ENCODE data around the gene BCORL1.

Gene BCORL1

GRCh38 chrX:130002541-130002940, 20.1 kb downstream of the BCORL1 start:
- H3K4me2 ChIP-seq (ENCODE audit: low read length), result no peak overlapping the region
- no peaks in the 10 kb centered on the region for H3K4me1 ChIP-seq (ENCODE audit: low read length)
- peaks cover 5% of the 10 kb centered on the region for H3K36me3 ChIP-seq (replicated peaks; ENCODE audit: low read depth, low read length)
- H3K27ac ChIP-seq (ENCODE audit: low read length), result no peak overlapping the region
- TF ChIP-seq CTCF (IDR thresholded peaks at IDR 0.05; ENCODE audit: low read depth, low read length) (no peak), EZH2phosphoT487 (IDR thresholded peaks at IDR 0.05; ENCODE audit: low read depth) (no peak)
- no peaks in the 10 kb centered on the region for H3K27me3 ChIP-seq (ENCODE audit: low read depth, low read length)
- H3K9me3 ChIP-seq (ENCODE audit: insufficient read depth, low read length), result no peaks in the 10 kb centered on the region
- no peak overlapping the region for H3K4me3 ChIP-seq (ENCODE audit: low read length)
- H2AFZ ChIP-seq (ENCODE audit: low read depth, low read length), result no peak overlapping the region
- H3K79me2 ChIP-seq (ENCODE audit: low read length), result 0 out of 2 replicates have a peak, but pooled peaks cover 3% of the 10 kb centered on the region
- no peaks in the 10 kb centered on the region for H4K20me1 ChIP-seq (ENCODE audit: insufficient read depth, low read length)
- no peak overlapping the region for H3K9ac ChIP-seq (ENCODE audit: low read length)

- H3K36me3 ChIP-seq (replicated peaks; ENCODE audit: low read depth, low read length), result peaks cover 9% of the 10 kb centered on the region
- no peak overlapping the region for H3K4me2 ChIP-seq (ENCODE audit: low read length)
- H2AFZ ChIP-seq (ENCODE audit: low read depth, low read length), result no peak overlapping the region
- H3K27me3 ChIP-seq (ENCODE audit: low read depth, low read length), result no peaks in the 10 kb centered on the region
- TF ChIP-seq CTCF (IDR thresholded peaks at IDR 0.05; ENCODE audit: low read depth, low read length) (no peak), EZH2phosphoT487 (IDR thresholded peaks at IDR 0.05; ENCODE audit: low read depth) (no peak)
- H4K20me1 ChIP-seq (ENCODE audit: insufficient read depth, low read length), result no peaks in the 10 kb centered on the region
- no peak overlapping the region for H3K27ac ChIP-seq (ENCODE audit: low read length)
- H3K9ac ChIP-seq (ENCODE audit: low read length), result no peak overlapping the region
- no peaks in the 10 kb centered on the region for H3K9me3 ChIP-seq (ENCODE audit: insufficient read depth, low read length)
- H3K4me3 ChIP-seq (ENCODE audit: low read length), result no peak overlapping the region
- no peaks in the 10 kb centered on the region for H3K4me1 ChIP-seq (ENCODE audit: low read length)
- no peaks in the 10 kb centered on the region for H3K79me2 ChIP-seq (ENCODE audit: low read length)
Observed at GRCh38 chrX:130005089-130005807, 22.8 kb downstream of the BCORL1 start.

GRCh38 chrX:130009658-130010223, 27.3 kb downstream of the BCORL1 start:
- H3K36me3 ChIP-seq (replicated peaks; ENCODE audit: low read depth, low read length), result peaks cover 9% of the 10 kb centered on the region
- no peak overlapping the region for H3K9ac ChIP-seq (ENCODE audit: low read length)
- H3K9me3 ChIP-seq (ENCODE audit: insufficient read depth, low read length), result no peaks in the 10 kb centered on the region
- H3K79me2 ChIP-seq (ENCODE audit: low read length), result no peaks in the 10 kb centered on the region
- H3K4me2 ChIP-seq (ENCODE audit: low read length), result no peak overlapping the region
- H2AFZ ChIP-seq (ENCODE audit: low read depth, low read length), result no peak overlapping the region
- H3K27me3 ChIP-seq (ENCODE audit: low read depth, low read length), result no peaks in the 10 kb centered on the region
- H4K20me1 ChIP-seq (ENCODE audit: insufficient read depth, low read length), result no peaks in the 10 kb centered on the region
- H3K4me3 ChIP-seq (ENCODE audit: low read length), result no peak overlapping the region
- no peak overlapping the region for H3K27ac ChIP-seq (ENCODE audit: low read length)
- no peaks in the 10 kb centered on the region for H3K4me1 ChIP-seq (ENCODE audit: low read length)
- TF ChIP-seq EZH2phosphoT487 (IDR thresholded peaks at IDR 0.05; ENCODE audit: low read depth) (no peak), CTCF (IDR thresholded peaks at IDR 0.05; ENCODE audit: low read depth, low read length) (no peak)

GRCh38 chrX:130012683-130013082, 30.2 kb downstream of the BCORL1 start:
- H3K79me2 ChIP-seq (ENCODE audit: low read length), result no peaks in the 10 kb centered on the region
- no peaks in the 10 kb centered on the region for H3K4me1 ChIP-seq (ENCODE audit: low read length)
- H4K20me1 ChIP-seq (ENCODE audit: insufficient read depth, low read length), result no peaks in the 10 kb centered on the region; the same call in 1 of the 2 replicates
- no peak overlapping the region for H3K27ac ChIP-seq (ENCODE audit: low read length)
- H3K4me3 ChIP-seq (ENCODE audit: low read length), result no peak overlapping the region
- no peaks in the 10 kb centered on the region for H3K9me3 ChIP-seq (ENCODE audit: insufficient read depth, low read length)
- no peak overlapping the region for H2AFZ ChIP-seq (ENCODE audit: low read depth, low read length)
- H3K27me3 ChIP-seq (ENCODE audit: low read depth, low read length), result no peaks in the 10 kb centered on the region
- H3K4me2 ChIP-seq (ENCODE audit: low read length), result no peak overlapping the region
- H3K9ac ChIP-seq (ENCODE audit: low read length), result no peak overlapping the region
- H3K36me3 ChIP-seq (replicated peaks; ENCODE audit: low read depth, low read length), result peaks cover 4% of the 10 kb centered on the region
- TF ChIP-seq CTCF (IDR thresholded peaks at IDR 0.05; ENCODE audit: low read depth, low read length) (no peak), EZH2phosphoT487 (IDR thresholded peaks at IDR 0.05; ENCODE audit: low read depth) (no peak)

Data from OCI-LY3 (cell line).